Erythroblast (primary cell): ENCODE data around the gene PRSS38.

Experiments used
- GATA1 ChIP-seq: IDR thresholded peaks from 2 replicates; pipeline ENCODE4 v1.6.1; 2011; ENCODE audit warnings: low read depth, mild to moderate bottlenecking, control low read depth, low read length, moderate library complexity
- POLR2A ChIP-seq: IDR thresholded peaks from 2 replicates; pipeline ENCODE4 v1.6.1; 2011; ENCODE audit warnings: mild to moderate bottlenecking, low read length

DNA sequence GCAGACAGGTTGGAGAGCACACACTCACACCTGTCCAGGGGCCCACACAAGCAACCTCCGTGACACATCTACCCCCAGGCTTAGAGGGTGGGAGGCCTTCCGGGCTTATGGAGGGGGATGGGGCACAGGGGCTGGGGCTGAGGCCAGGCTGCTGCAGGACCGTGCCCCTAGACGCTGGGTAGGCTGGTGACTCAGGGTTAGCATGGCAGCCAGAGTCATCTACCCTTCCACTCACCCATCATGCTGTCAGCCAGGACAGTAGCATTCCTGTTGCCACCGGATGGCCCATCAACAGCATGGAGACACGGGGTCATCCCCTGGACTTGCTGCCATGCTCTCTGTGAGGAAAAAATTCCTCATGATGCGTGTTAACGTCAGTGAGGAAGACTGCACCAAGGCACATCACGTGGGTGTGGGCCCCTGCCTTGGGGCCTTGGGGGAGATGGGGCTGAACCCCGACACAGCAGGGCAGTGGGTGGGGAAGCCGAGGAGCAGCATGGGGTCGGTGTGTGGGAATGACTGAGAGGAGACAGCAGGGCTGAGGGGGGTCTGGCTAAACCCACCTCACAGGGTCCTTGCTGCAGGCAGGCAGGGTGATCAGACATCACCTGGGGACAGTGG, 79.5 kb downstream of the PRSS38 start:
- TF ChIP-seq POLR2A, result no peak
- TF ChIP-seq GATA1, result no peak
